H1 (cell line): ENCODE results near the gene PIK3CA. TPM values are rescaled to one million over a fixed set of nuclear protein-coding genes. Genes with fewer than 3 reads are reported as not detected.

Experiments used
- ATF2 ChIP-seq: IDR thresholded peaks from 2 replicates; pipeline ENCODE4 v1.6.1; 2012; ENCODE audit warnings: low read length, inconsistent platforms
- CEBPB ChIP-seq: IDR thresholded peaks from 2 replicates; pipeline ENCODE4 v1.6.1; 2012; ENCODE audit warnings: low read depth, low read length
- CHD2 ChIP-seq: IDR thresholded peaks from 2 replicates; pipeline ENCODE4 v1.6.1; 2012; ENCODE audit warnings: low read length, improper control_type of control experiment
- CTBP2 ChIP-seq: IDR thresholded peaks from 2 replicates; pipeline ENCODE4 v1.7.0; 2011; ENCODE audit warnings: borderline replicate concordance, mild to moderate bottlenecking, moderate library complexity, mixed read lengths, low read length; ENCODE audit not compliant: insufficient read depth, insufficient read length
- GABPA ChIP-seq: IDR thresholded peaks from 2 replicates; pipeline ENCODE4 v1.6.1; 2011; ENCODE audit warnings: mild to moderate bottlenecking, low read length, moderate library complexity, borderline replicate concordance; ENCODE audit not compliant: insufficient read depth
- GTF2F1 ChIP-seq: IDR thresholded peaks from 2 replicates; pipeline ENCODE4 v1.6.1; 2012; ENCODE audit warnings: low read depth, low read length, improper control_type of control experiment, borderline replicate concordance
- NANOG ChIP-seq: IDR thresholded peaks from 2 replicates; pipeline ENCODE4 v1.6.1; 2011; ENCODE audit warnings: low read length, low read depth, mild to moderate bottlenecking, inconsistent platforms; ENCODE audit not compliant: insufficient read depth, poor library complexity, severe bottlenecking
- POU5F1 ChIP-seq: IDR thresholded peaks from 2 replicates; pipeline ENCODE4 v1.6.1; 2011; ENCODE audit warnings: low read depth, mild to moderate bottlenecking, low read length, moderate library complexity
- TAF1 ChIP-seq: IDR thresholded peaks from 2 replicates; pipeline ENCODE4 v1.6.1; 2011; ENCODE audit warnings: mild to moderate bottlenecking, low read depth, low read length
- polyA plus RNA-seq, 7 experiments: library from polyadenylated mRNA; depleted of rRNA in 3 of 7; stranded (reverse) in 5 of 7; unstranded in 2 of 7; fragments of >200 nt in 5 of 7; fragments of 200-250 nt in 2 of 7; gene quantifications; 1 replicate in 5 of 7; 2 replicates in 1 of 7; 4 replicates in 1 of 7; pipeline versions ENCODE4 v1.2.1 to v1.2.3, GENCODE V29; 2011 to 2013; ENCODE audit warnings: missing spikeins in 2 of 7, mixed read lengths in 2 of 7
- total RNA-seq: library from RNA; stranded (reverse); fragmentation: NEBNext Ultra II Directional; extraction: Animal tissue kit (Norgen Biotek cat#: 25700); gene quantifications from 2 replicates; pipeline ENCODE4 v1.2.1, GENCODE V29; 2021
- TF ChIP-seq, protein P1 (sequence below): fragments of 300-600 bp; sonication (generic); IDR thresholded peaks from 2 replicates; pipeline ENCODE4 v1.7.1; 2012; ENCODE audit warnings: low read length, moderate library complexity, mild to moderate bottlenecking, inconsistent platforms; ENCODE audit not compliant: insufficient replicate concordance

The PIK3CA gene
- total and polyA plus RNA-seq, 2 of the 8 experiments (the other 6 are each of a cell fraction or from before 2014, with no cell fraction given), result 1.6 to 11.3 TPM

GRCh38 chr3:179136195-179136594 lies 12.0 kb upstream of the PIK3CA start (continued):
- TF ChIP-seq, protein P1, sequence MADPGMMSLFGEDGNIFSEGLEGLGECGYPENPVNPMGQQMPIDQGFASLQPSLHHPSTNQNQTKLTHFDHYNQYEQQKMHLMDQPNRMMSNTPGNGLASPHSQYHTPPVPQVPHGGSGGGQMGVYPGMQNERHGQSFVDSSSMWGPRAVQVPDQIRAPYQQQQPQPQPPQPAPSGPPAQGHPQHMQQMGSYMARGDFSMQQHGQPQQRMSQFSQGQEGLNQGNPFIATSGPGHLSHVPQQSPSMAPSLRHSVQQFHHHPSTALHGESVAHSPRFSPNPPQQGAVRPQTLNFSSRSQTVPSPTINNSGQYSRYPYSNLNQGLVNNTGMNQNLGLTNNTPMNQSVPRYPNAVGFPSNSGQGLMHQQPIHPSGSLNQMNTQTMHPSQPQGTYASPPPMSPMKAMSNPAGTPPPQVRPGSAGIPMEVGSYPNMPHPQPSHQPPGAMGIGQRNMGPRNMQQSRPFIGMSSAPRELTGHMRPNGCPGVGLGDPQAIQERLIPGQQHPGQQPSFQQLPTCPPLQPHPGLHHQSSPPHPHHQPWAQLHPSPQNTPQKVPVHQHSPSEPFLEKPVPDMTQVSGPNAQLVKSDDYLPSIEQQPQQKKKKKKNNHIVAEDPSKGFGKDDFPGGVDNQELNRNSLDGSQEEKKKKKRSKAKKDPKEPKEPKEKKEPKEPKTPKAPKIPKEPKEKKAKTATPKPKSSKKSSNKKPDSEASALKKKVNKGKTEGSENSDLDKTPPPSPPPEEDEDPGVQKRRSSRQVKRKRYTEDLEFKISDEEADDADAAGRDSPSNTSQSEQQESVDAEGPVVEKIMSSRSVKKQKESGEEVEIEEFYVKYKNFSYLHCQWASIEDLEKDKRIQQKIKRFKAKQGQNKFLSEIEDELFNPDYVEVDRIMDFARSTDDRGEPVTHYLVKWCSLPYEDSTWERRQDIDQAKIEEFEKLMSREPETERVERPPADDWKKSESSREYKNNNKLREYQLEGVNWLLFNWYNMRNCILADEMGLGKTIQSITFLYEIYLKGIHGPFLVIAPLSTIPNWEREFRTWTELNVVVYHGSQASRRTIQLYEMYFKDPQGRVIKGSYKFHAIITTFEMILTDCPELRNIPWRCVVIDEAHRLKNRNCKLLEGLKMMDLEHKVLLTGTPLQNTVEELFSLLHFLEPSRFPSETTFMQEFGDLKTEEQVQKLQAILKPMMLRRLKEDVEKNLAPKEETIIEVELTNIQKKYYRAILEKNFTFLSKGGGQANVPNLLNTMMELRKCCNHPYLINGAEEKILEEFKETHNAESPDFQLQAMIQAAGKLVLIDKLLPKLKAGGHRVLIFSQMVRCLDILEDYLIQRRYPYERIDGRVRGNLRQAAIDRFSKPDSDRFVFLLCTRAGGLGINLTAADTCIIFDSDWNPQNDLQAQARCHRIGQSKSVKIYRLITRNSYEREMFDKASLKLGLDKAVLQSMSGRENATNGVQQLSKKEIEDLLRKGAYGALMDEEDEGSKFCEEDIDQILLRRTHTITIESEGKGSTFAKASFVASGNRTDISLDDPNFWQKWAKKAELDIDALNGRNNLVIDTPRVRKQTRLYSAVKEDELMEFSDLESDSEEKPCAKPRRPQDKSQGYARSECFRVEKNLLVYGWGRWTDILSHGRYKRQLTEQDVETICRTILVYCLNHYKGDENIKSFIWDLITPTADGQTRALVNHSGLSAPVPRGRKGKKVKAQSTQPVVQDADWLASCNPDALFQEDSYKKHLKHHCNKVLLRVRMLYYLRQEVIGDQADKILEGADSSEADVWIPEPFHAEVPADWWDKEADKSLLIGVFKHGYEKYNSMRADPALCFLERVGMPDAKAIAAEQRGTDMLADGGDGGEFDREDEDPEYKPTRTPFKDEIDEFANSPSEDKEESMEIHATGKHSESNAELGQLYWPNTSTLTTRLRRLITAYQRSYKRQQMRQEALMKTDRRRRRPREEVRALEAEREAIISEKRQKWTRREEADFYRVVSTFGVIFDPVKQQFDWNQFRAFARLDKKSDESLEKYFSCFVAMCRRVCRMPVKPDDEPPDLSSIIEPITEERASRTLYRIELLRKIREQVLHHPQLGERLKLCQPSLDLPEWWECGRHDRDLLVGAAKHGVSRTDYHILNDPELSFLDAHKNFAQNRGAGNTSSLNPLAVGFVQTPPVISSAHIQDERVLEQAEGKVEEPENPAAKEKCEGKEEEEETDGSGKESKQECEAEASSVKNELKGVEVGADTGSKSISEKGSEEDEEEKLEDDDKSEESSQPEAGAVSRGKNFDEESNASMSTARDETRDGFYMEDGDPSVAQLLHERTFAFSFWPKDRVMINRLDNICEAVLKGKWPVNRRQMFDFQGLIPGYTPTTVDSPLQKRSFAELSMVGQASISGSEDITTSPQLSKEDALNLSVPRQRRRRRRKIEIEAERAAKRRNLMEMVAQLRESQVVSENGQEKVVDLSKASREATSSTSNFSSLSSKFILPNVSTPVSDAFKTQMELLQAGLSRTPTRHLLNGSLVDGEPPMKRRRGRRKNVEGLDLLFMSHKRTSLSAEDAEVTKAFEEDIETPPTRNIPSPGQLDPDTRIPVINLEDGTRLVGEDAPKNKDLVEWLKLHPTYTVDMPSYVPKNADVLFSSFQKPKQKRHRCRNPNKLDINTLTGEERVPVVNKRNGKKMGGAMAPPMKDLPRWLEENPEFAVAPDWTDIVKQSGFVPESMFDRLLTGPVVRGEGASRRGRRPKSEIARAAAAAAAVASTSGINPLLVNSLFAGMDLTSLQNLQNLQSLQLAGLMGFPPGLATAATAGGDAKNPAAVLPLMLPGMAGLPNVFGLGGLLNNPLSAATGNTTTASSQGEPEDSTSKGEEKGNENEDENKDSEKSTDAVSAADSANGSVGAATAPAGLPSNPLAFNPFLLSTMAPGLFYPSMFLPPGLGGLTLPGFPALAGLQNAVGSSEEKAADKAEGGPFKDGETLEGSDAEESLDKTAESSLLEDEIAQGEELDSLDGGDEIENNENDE, result no peak
- TF ChIP-seq GABPA (no peak), CHD2 (no peak), NANOG (no peak), POU5F1 (no peak), TAF1 (no peak), ATF2 (no peak), GTF2F1 (no peak), CEBPB (no peak), CTBP2 (no peak)
